Activated T-cell treated with anti-CD3 and anti-CD28 coated beads, Interleukin-2, amount 50 U/mL, for 24 hours (primary cell): ENCODE data around the gene DYRK1A.

Source experiments
- DNase-seq: peaks from one replicate; pipeline ENCODE4 v3.0.0-alpha.2; 2020
- H3K27ac Mint-ChIP-seq: 2 replicates; pipeline ENCODE4 v1.8.0; 2020; ENCODE audit warnings: mild to moderate bottlenecking, mixed read lengths
- H3K27me3 Mint-ChIP-seq: 2 replicates; pipeline ENCODE4 v1.8.0; 2020; ENCODE audit warnings: mixed read lengths
- H3K36me3 Mint-ChIP-seq: 2 replicates; pipeline ENCODE4 v1.8.0; 2020; ENCODE audit warnings: low read depth, mixed read lengths
- H3K4me1 Mint-ChIP-seq: 2 replicates; pipeline ENCODE4 v1.8.0; 2020; ENCODE audit warnings: low read depth, mixed read lengths
- H3K4me3 Mint-ChIP-seq: 2 replicates; pipeline ENCODE4 v1.8.0; 2020; ENCODE audit warnings: mild to moderate bottlenecking, moderate library complexity, mixed read lengths
- H3K9me3 Mint-ChIP-seq: 2 replicates; pipeline ENCODE4 v1.8.0; 2020; ENCODE audit warnings: mixed read lengths

The DYRK1A gene

DNA sequence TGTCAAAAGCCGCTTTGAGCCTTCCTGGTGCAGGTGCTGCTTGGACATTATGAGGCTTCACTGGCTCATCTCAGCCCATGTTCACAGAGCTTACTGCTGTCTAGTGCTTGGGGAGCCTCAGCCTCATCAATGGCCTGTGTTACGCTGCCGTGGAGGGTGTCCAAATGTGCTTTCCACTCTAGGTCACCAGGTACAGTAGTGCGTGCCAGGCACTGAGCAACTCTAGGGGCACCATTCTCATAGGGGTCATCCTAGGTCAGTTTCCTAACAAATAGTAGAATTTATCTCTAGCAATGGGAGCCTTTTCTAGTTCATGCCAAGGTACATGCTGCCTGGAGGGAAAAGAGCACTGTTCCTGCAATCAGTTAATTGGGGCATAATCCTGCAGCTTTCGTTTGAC lies 193.8 kb downstream of the DYRK1A start:
- DNase-seq, result no peak
- Mint-ChIP-seq H3K36me3 (peaks cover 4% of the 10 kb centered on the region), H3K27me3 (peaks cover 12% of the 10 kb centered on the region), H3K4me3 (no peak overlapping the region), H3K4me1 (peaks cover 22% of the 10 kb centered on the region), H3K27ac (no peak overlapping the region), H3K9me3 (no peaks in the 10 kb centered on the region)

DNA sequence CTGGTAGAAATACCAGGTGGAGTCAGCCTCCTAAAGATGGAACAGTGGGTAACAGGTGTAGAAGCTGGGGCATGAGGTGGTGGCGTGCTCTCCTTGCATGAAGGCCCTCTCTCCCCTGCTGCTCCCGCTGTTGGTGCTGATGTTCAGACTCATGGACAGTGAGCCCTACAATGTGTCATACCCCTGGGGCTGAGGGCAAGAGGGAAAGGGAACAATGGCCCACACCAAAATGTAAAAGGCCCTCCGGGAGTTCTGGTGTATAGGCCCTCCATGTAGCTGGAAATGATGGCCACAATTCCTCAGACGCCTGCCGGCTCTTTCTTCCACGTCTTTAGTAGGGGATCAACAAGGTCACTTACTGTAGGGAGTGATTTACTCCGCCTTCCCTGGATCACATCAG lies 194.9 kb downstream of the DYRK1A start:
- H3K4me1 Mint-ChIP-seq, result peaks cover 30% of the 10 kb centered on the region
- DNase-seq, result no peak
- peaks cover 3% of the 10 kb centered on the region for H3K27me3 Mint-ChIP-seq
- H3K27ac Mint-ChIP-seq, result no peak overlapping the region
- H3K9me3 Mint-ChIP-seq, result no peaks in the 10 kb centered on the region
- peaks cover 4% of the 10 kb centered on the region for H3K36me3 Mint-ChIP-seq
- H3K4me3 Mint-ChIP-seq, result no peak overlapping the region

DNA sequence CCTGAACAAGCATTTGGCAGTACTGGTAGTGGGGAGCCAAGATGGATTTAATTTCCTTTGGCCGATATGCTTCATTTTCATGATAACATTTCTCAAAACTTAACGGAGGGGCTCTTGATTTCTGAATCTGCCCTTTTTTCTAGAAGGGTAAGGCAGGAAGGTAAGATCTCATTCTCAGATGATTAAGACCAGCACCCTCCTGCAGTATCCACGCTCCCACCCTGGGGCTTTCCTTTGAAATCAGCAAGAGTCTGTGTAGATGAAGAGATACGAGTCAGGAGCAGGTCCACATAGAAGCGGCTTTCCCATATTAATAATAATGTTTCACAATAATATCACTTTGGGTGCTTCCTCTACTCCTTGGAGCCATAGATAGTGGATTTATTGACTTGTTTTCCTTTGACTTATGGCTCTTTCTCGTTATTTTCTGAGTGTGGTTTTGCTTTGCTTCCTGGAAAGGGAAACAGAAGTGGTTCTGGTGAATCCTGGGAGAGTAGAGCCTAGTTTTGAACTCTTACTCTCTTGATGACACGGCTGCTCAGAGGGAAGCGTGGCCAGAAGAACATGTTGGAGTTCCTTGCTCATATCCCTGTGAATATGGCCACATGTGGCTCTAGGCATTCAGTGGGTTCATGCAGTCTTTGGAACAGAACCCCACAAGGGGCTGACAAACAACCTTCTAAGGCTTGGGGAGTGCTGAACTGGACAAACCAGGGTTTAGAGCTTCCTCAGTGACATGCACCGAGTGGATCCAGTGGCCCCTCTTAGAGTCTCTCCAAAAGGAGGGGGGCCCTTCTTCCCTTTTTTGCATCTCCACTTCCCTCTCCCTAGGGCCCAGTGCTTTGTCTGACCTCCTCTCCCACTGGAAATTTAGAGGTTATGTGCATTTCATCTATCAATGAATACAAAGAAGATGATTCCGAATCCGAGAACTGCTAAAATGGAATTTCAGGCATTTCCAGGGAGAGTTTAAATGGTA lies 195.7 kb downstream of the DYRK1A start:
- DNase-seq, result no peak
- Mint-ChIP-seq H3K27ac (peak overlapping the region; percentile 100), H3K4me3 (peak overlapping the region; percentile 82), H3K9me3 (no peaks in the 10 kb centered on the region), H3K4me1 (peaks cover 30% of the 10 kb centered on the region), H3K36me3 (peaks cover 4% of the 10 kb centered on the region), H3K27me3 (peaks cover under 1% of the 10 kb centered on the region)

DNA sequence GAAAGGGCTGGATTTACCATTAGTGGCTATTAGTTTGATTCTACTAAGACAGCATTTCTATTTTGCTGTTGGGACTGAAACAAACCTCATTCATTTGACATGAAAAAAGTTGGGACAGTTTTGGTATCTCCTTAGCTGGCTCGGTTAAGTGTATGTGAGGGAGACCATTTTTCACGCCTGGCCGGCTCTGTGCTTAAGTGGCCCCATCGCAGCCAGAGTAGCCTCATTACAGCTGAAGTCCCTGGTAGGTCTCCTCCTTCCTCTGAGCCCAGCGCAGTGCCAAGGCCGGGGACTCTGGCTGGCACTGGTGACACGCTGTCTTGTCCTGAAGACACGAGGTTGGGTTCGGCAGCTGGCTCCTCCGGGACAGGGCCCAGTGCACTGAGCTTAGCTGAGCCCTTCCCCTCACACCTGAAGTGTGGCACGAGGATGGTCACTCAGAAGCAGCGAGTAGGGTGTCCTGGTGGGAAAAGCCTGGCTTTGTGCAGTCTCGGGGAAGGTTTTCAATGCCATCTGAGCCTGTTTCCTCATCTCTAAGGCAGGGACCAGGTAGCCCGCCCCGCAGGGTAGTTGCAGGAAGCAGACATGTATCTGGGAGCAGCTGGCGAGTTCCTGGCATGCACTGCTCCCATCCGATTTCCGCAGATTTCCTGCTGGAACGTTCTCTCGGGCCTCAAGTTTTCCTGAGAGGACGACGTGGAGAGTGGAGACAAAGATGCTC lies 196.5 kb downstream of the DYRK1A start:
- H3K36me3 Mint-ChIP-seq, result peaks cover 4% of the 10 kb centered on the region
- DNase-seq, result no peak
- no peaks in the 10 kb centered on the region for H3K27me3 Mint-ChIP-seq
- H3K27ac Mint-ChIP-seq, result peak overlapping the region; percentile 100
- H3K4me3 Mint-ChIP-seq, result peak overlapping the region; percentile 82
- no peaks in the 10 kb centered on the region for H3K9me3 Mint-ChIP-seq
- peaks cover 30% of the 10 kb centered on the region for H3K4me1 Mint-ChIP-seq

DNA sequence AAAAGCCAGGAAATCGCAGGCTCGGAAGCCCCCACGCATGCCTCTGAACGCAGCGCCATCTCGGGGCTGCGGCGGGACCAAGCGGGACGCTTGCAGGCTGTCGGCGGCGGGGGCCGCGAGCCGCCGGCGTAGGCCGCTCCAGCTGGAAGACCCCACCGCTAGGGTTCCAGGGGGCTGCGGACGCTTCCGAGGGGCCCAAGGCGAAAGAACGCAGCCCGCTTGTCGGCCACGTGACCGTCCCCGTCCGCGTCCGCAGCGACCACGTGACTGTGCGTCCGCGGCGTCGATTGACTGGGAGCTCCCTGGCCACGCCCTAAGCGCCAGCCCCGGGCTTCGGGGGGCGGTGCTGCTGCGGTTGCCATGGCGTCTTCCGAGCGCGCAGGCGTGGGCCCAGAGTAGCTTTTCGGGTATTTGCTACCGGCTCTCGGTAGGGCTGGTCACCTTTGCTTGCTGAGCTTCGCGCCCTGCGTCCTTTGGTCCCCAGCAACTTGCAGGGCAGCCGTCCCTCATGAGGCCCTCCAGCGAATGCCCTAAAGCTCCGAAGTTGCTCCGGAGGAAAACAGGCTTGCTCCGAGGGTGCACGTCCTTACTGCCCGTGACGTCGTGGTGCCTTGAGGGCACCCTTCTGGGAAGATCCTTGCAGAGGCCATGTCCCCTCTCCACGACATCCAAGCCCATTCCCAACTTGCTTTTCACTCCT lies 197.2 kb downstream of the DYRK1A start:
- H3K9me3 Mint-ChIP-seq, result no peaks in the 10 kb centered on the region
- no peaks in the 10 kb centered on the region for H3K27me3 Mint-ChIP-seq
- peaks cover 30% of the 10 kb centered on the region for H3K4me1 Mint-ChIP-seq
- peak overlapping the region; percentile 100 for H3K27ac Mint-ChIP-seq
- H3K36me3 Mint-ChIP-seq, result peaks cover 4% of the 10 kb centered on the region
- H3K4me3 Mint-ChIP-seq, result peak overlapping the region; percentile 82
- DNase-seq, result peak; percentile 95

DNA sequence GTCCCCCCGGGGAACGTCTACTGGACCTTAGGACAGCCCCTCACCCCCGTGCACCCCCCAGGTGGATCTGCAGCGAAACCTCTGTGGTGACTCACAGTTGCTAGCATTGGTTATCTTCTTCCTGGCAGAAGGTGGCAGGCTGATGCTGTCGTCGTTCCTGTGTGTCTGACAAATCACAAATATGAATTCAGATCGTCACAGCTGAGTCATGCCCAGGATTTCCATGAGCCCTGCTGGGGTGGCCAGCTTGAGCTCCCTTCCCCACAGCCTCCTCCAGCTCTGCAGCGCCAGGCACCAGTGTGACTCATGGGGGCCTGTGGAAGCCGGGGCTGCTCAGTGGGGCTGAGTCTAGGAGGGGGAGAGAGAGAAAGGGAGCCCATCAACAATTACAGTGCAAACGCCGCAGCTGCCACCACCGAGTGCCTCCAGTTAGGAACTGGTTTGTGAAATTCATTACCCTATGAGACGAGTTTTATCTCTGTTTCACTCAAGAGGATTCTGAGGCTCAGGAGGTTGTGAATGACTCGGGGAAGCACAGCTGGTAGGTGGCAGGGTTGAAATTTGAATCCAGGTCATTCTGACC lies 197.9 kb downstream of the DYRK1A start:
- H3K27me3 Mint-ChIP-seq, result no peaks in the 10 kb centered on the region
- H3K27ac Mint-ChIP-seq, result peak overlapping the region; percentile 100
- DNase-seq, result peak; percentile 90
- H3K4me3 Mint-ChIP-seq, result peak overlapping the region; percentile 82
- peaks cover 4% of the 10 kb centered on the region for H3K36me3 Mint-ChIP-seq
- no peaks in the 10 kb centered on the region for H3K9me3 Mint-ChIP-seq
- H3K4me1 Mint-ChIP-seq, result peaks cover 30% of the 10 kb centered on the region

DNA sequence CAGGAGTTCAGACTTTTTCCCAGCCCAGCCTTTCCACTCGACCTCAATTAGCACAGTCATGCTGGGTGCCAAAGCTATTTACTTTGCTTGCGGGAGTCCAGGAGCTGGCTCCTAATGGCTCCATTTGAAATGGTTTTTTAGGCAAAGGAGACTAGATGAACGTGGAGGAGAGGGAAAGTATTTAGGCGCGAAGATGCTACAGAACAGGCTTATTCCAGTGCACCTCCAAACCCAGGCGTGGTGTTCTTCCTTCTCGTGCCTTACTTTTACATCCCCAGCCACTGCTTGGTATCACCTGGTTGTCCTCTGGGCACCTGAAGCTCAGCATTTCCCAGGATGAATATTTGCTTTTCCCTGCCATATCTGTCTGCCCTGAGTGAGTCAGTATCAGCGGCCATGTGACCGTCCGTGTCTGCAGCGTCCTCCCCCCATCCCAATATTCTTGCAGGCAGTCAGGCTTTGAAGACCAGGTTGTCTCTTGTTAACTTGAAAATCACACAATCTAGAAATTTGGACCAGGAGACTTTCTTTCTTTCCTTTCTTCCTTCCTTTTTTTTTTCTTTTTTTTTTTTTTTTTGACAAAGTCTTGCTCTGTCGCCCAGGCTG lies 198.5 kb downstream of the DYRK1A start:
- Mint-ChIP-seq H3K4me1 (peaks cover 30% of the 10 kb centered on the region), H3K36me3 (peaks cover 4% of the 10 kb centered on the region), H3K4me3 (peak overlapping the region; percentile 82), H3K27ac (peak overlapping the region; percentile 100), H3K9me3 (no peaks in the 10 kb centered on the region), H3K27me3 (no peaks in the 10 kb centered on the region)
- no peak for DNase-seq

DNA sequence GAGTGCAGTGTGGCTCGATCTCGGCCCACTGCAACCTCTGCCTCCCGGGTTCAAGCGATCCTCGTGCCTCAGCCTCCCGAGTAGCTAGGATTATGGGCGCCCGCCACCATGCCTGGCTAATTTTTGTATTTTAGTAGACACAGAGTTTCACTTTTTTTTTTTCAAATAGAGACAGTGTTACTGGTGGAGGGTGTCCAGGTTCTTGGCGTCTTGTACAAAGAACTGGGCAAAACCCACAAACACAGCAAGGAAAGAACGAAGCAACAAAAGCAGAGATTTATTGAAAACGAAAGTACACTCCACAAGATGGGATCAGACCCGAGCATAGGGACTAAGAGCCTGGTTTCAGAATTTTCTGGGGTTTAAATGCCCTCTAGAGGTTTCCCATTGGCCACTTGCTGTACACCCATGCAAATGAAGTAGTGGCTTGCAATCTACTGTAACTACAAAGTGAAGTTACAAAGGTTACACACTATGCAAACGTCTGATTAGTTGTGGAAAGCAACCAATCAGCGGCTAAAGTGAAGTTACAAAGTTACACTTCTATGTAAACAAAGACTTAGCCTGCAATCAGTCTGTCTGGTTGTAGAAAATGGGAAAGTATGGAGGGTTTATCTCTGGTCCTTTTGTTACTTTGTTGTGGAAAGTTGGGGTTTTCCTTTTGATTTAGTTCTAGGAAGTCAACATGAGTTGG lies 199.1 kb downstream of the DYRK1A start:
- H3K27ac Mint-ChIP-seq, result peak overlapping the region; percentile 100
- no peaks in the 10 kb centered on the region for H3K27me3 Mint-ChIP-seq
- no peaks in the 10 kb centered on the region for H3K9me3 Mint-ChIP-seq
- peaks cover 30% of the 10 kb centered on the region for H3K4me1 Mint-ChIP-seq
- no peak for DNase-seq
- H3K4me3 Mint-ChIP-seq, result no peak overlapping the region
- peaks cover 4% of the 10 kb centered on the region for H3K36me3 Mint-ChIP-seq

DNA sequence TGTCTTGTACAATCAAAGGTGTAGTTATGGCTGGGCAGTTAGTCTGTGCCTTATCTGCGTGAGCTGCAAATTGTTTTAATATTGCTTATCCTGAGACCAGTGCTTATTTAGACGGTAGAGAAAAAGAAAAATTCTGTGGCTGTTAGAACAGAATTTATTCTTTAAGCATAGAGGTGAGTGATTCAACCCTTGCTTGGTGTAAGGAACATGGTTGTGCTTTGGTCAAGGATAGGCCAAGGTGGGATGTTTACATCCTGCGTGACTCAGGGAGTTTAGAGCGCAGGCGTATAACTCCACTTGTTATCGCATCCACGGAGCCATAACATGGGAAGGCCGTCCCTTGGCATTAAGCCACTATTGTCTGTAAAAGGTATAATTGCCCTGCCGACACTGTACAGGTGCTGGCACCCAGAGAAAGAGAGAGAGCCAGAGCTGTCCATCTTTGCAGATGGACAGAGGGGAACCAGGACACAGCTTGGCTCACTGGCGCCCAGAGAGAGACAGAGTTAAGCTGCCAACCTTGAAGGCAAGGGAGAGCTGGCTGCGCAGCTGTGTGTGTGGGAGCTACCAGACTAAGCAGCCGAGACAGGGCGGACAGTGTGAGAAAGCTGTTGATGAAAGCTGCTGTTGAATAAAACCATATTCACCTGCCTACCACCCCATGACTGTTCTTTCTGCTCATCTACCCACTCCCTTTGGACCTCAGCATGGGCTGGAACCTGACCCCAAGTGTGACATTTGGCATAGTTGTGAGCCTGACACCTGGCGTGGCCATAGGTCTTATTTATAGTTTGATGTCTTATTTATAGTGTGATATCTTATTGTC lies 200.4 kb downstream of the DYRK1A start:
- Mint-ChIP-seq H3K4me1 (peaks cover 30% of the 10 kb centered on the region), H3K36me3 (peaks cover 4% of the 10 kb centered on the region), H3K27me3 (no peaks in the 10 kb centered on the region), H3K4me3 (no peak overlapping the region), H3K27ac (no peak overlapping the region), H3K9me3 (no peaks in the 10 kb centered on the region)
- DNase-seq, result no peak

DNA sequence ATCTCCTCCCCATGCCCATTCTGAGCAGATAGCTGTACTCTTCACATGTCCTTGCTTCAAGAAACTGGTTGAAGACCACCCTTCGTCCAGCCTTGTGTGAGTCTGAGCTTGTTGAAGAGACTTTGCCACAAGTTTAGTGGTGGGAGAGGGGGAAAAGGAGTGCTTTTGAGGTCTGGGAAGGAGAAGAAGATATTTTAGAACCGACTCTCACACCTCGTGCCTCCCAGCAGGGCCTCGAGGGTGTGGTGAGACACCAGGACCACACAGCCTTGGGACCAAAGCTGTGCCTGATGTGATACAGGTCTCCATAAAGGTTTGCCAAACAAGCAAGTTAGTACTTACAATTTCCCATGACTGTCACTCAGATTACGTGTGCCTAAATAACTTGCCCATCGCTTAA lies 201.8 kb downstream of the DYRK1A start:
- H3K36me3 Mint-ChIP-seq, result peaks cover 2% of the 10 kb centered on the region
- DNase-seq, result no peak
- H3K27me3 Mint-ChIP-seq, result no peaks in the 10 kb centered on the region
- H3K9me3 Mint-ChIP-seq, result no peaks in the 10 kb centered on the region
- H3K4me1 Mint-ChIP-seq, result peaks cover 23% of the 10 kb centered on the region
- no peak overlapping the region for H3K4me3 Mint-ChIP-seq
- H3K27ac Mint-ChIP-seq, result no peak overlapping the region

DNA sequence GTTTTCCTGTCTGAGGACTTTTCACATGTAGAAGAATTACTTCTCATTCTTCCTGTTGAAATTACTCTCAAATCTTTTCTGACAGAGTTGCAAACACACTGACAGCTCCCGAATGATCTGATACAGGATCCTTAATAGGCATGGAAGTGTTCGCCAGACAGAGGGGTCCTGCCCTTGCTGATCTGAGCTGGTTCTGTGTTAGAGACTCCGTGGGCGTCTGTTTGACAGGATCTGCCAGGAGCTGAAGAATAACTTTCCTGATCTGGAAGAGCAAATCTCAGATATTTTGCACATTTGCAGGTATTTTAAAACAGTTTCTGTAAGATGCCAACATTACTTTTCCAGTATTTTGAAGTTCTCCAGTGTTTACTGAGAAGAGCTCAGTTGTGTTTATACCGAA lies 202.3 kb downstream of the DYRK1A start:
- Mint-ChIP-seq H3K27me3 (no peaks in the 10 kb centered on the region), H3K4me1 (peaks cover 23% of the 10 kb centered on the region), H3K9me3 (no peaks in the 10 kb centered on the region), H3K27ac (no peak overlapping the region), H3K4me3 (no peak overlapping the region), H3K36me3 (peaks cover 2% of the 10 kb centered on the region)
- DNase-seq, result no peak

DNA sequence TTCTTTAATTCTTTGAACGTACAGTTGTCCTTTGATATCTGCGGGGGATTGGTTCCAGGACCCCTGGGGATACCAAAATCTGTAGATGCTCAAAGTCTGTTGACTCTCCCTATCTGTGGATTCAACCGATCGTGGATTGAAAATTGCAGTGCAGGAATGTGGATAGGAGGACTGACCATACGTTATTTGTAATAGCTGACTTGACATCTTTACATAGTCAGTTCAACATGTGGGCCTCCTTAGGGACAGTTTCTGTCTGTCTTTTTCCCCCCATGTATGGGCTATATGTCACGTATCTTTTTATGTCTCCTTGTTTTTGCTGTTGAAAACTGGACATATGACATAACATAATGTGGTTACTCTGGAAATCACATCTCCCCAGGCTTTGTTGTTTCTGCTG lies 204.9 kb downstream of the DYRK1A start:
- Mint-ChIP-seq H3K36me3 (no peaks in the 10 kb centered on the region), H3K27me3 (no peaks in the 10 kb centered on the region), H3K9me3 (no peaks in the 10 kb centered on the region), H3K4me1 (no peaks in the 10 kb centered on the region), H3K27ac (no peak overlapping the region), H3K4me3 (no peak overlapping the region)
- DNase-seq, result no peak

DNA sequence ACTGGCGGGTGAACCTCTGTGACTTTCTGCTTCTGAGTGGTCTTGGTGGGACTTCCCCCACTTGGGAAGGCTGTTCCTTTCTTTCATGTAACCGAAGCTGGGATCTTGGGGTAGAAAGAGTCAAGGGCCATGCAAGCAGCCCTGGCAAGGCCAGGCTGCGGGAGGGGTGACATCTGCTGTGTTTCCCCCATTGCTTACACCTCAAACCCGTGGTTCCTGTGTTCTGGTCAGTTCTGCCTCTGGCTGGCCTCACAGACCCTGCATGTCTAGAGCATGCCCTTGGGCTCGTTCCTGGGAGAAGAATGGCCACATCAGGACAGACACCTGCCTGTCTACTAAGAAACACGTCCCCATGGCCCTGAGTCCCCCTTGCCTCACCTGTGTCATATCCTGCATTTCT lies 207.7 kb downstream of the DYRK1A start:
- peaks cover under 1% of the 10 kb centered on the region for H3K27me3 Mint-ChIP-seq
- H3K27ac Mint-ChIP-seq, result no peak overlapping the region
- peaks cover 1% of the 10 kb centered on the region for H3K36me3 Mint-ChIP-seq
- H3K9me3 Mint-ChIP-seq, result peaks cover 14% of the 10 kb centered on the region
- no peak for DNase-seq
- H3K4me3 Mint-ChIP-seq, result no peak overlapping the region
- no peaks in the 10 kb centered on the region for H3K4me1 Mint-ChIP-seq
